HepG2 (cell line): ENCODE results near the gene STUM. TPM values are rescaled to one million over a fixed set of nuclear protein-coding genes. Genes with fewer than 3 reads are reported as not detected.

Source experiments
- ATAC-seq: fragments of 200-7000 bp; cut with Tn5 transposase; 3 replicates; pipeline ENCODE4 v1.9.1; 2020; ENCODE audit warnings: mild to moderate bottlenecking, moderate library complexity
- BruUV-seq: library from RNA; stranded (reverse); fragments of 400-500 nt; replicated peaks from 2 replicates; lab custom pipeline; 2021; lab: Mats Ljungman, UMichigan
- CTCF ChIA-PET: fragments of 300-600 bp; formaldehyde crosslinking; extraction: SDS; loops from one replicate; lab custom pipeline; 2021; ENCODE audit warnings: low total read pairs, inconsistent platforms, low intra/inter-chr PET ratio; lab: Yijun Ruan, JAX
- POLR2A ChIA-PET: fragments of 350-600 bp; sonication (Branson Sonifier 250); formaldehyde crosslinking; loops from one replicate; lab custom pipeline; 2020; ENCODE audit warnings: antibody characterized with exemption, inconsistent platforms; lab: Yijun Ruan, JAX
- DNase-seq: peaks from one replicate; pipeline ENCODE4 v3.0.0-alpha.2; 2015; ENCODE audit warnings: low spot score
- FAIRE-seq: peaks from 3 replicates; lab custom pipeline; 2011; peaks lifted over from hg19 to GRCh38; lab: Jason Lieb, UNC
- H2AFZ ChIP-seq: one replicate; pipeline ENCODE4 v1.6.1; 2011; ENCODE audit warnings: low read length, inconsistent platforms
- H3K27ac ChIP-seq: fragments of 300-600 bp; 3 replicates; pipeline ENCODE4 v1.8.0; 2011; ENCODE audit warnings: mixed run types, mild to moderate bottlenecking, mixed read lengths, low read length, inconsistent platforms; ENCODE audit not compliant: insufficient read depth; ENCODE audit errors: extremely low read length
- H3K27me3 ChIP-seq, 2 experiments: fragments of 200-600 bp in 1 of 2; 2 replicates in 1 of 2; 3 replicates in 1 of 2; pipeline versions ENCODE4 v1.6.0 to v1.8.0; 2011; ENCODE audit warnings: low read length in 2 of 2, mild to moderate bottlenecking in 2 of 2, moderate library complexity in 2 of 2, inconsistent platforms in 1 of 2; ENCODE audit not compliant: insufficient read depth in 2 of 2, control insufficient read depth in 1 of 2
- H3K36me3 ChIP-seq, 2 experiments: fragments of 200-600 bp in 1 of 2; replicated peaks in 1 of 2; 2 replicates in 1 of 2; 3 replicates in 1 of 2; pipeline versions ENCODE4 v1.5.1 to v1.8.0; 2011; ENCODE audit warnings: low read length in 2 of 2, inconsistent platforms in 1 of 2; ENCODE audit not compliant: insufficient read depth in 2 of 2, control insufficient read depth in 1 of 2
- H3K4me1 ChIP-seq: 2 replicates; pipeline ENCODE4 v1.5.1; 2012; ENCODE audit warnings: low read length, inconsistent platforms; ENCODE audit not compliant: insufficient read depth
- H3K4me2 ChIP-seq: 2 replicates; pipeline ENCODE4 v1.6.0; 2011; ENCODE audit warnings: low read depth, low read length, inconsistent platforms
- H3K4me3 ChIP-seq, 3 experiments: fragments of 200-600 bp in 1 of 3; sonication (generic), shearing (Covaris generic) in 1 of 3; replicated peaks in 1 of 3; 2 replicates each; pipeline ENCODE4 v1.5.1; 2011 to 2016; ENCODE audit warnings: low read length in 3 of 3, inconsistent platforms in 2 of 3, low read depth in 2 of 3, mild to moderate bottlenecking in 2 of 3, control low read depth in 1 of 3, mixed read lengths in 1 of 3; ENCODE audit not compliant: insufficient read depth in 1 of 3
- H3K79me2 ChIP-seq: one replicate; pipeline ENCODE4 v1.6.1; 2011; ENCODE audit warnings: low read length, inconsistent platforms; ENCODE audit not compliant: insufficient read depth
- H3K9ac ChIP-seq: 2 replicates; pipeline ENCODE4 v1.6.0; 2011; ENCODE audit warnings: mild to moderate bottlenecking, low read depth, low read length, inconsistent platforms; ENCODE audit not compliant: insufficient read depth
- H3K9me3 ChIP-seq: 2 replicates; pipeline ENCODE4 v1.5.1; 2012; ENCODE audit warnings: mild to moderate bottlenecking, low read length
- H4K20me1 ChIP-seq: 2 replicates; pipeline ENCODE4 v1.6.0; 2011; ENCODE audit warnings: inconsistent platforms, mild to moderate bottlenecking, low read length, moderate library complexity; ENCODE audit not compliant: insufficient read depth
- CC2D1A ChIP-seq: sonication (generic); formaldehyde crosslinking; IDR thresholded peaks from 2 replicates; pipeline ENCODE4 v1.8.1; 2023; ENCODE audit warnings: mild to moderate bottlenecking, missing genetic modification reagents
- CSRNP1 ChIP-seq: sonication (generic); formaldehyde crosslinking; IDR thresholded peaks from 2 replicates; pipeline ENCODE4 v1.8.1; 2023; ENCODE audit warnings: mild to moderate bottlenecking, missing genetic modification reagents
- DMAP1 ChIP-seq: IDR thresholded peaks from 2 replicates; pipeline ENCODE4 v1.6.1; 2016
- DNMT1 ChIP-seq: sonication (generic); formaldehyde crosslinking; IDR thresholded peaks from 2 replicates; pipeline ENCODE4 v1.5.1; 2020; ENCODE audit warnings: mild to moderate bottlenecking, missing genetic modification reagents
- DPF2 ChIP-seq: sonication (generic); formaldehyde crosslinking; IDR thresholded peaks from 2 replicates; pipeline ENCODE4 v1.4.0; 2020; ENCODE audit warnings: mild to moderate bottlenecking, low read depth, missing genetic modification reagents, borderline replicate concordance
- HDAC1 ChIP-seq: sonication (generic); formaldehyde crosslinking; IDR thresholded peaks from 2 replicates; pipeline ENCODE4 v1.5.1; 2020; ENCODE audit warnings: mild to moderate bottlenecking, missing genetic modification reagents
- MYC ChIP-seq: sonication (generic); formaldehyde crosslinking; IDR thresholded peaks from 2 replicates; pipeline ENCODE4 v1.9.0; 2021; ENCODE audit warnings: missing genetic modification reagents, borderline replicate concordance
- MZF1 ChIP-seq: sonication (generic); formaldehyde crosslinking; IDR thresholded peaks from 2 replicates; pipeline ENCODE4 v1.8.1; 2023; ENCODE audit warnings: mild to moderate bottlenecking, missing genetic modification reagents, borderline replicate concordance
- ZBTB25 ChIP-seq: IDR thresholded peaks from 2 replicates; pipeline ENCODE4 v1.6.1; 2018; ENCODE audit warnings: missing genetic modification reagents
- ZC3H13 ChIP-seq: sonication (generic); formaldehyde crosslinking; IDR thresholded peaks from 2 replicates; pipeline ENCODE4 v1.8.1; 2023; ENCODE audit warnings: mild to moderate bottlenecking, missing genetic modification reagents, moderate library complexity
- ZFP41 ChIP-seq: sonication (generic); formaldehyde crosslinking; IDR thresholded peaks from 2 replicates; pipeline ENCODE4 v1.4.0; 2020; ENCODE audit warnings: mild to moderate bottlenecking, missing genetic modification reagents, borderline replicate concordance
- ZKSCAN5 ChIP-seq: sonication (generic); formaldehyde crosslinking; IDR thresholded peaks from 2 replicates; pipeline ENCODE4 v1.5.1; 2020; ENCODE audit warnings: mild to moderate bottlenecking, missing genetic modification reagents
- ZNF552 ChIP-seq: sonication (generic); formaldehyde crosslinking; IDR thresholded peaks from 2 replicates; pipeline ENCODE4 v1.9.0; 2022; ENCODE audit warnings: missing genetic modification reagents, mild to moderate bottlenecking, borderline replicate concordance
- ZNF569 ChIP-seq: sonication (generic); formaldehyde crosslinking; IDR thresholded peaks from 2 replicates; pipeline ENCODE4 v1.5.0; 2020; ENCODE audit warnings: mild to moderate bottlenecking, missing genetic modification reagents, moderate library complexity, borderline replicate concordance
- ZNF577 ChIP-seq: sonication (generic); formaldehyde crosslinking; IDR thresholded peaks from 2 replicates; pipeline ENCODE4 v1.4.0; 2020; ENCODE audit warnings: mild to moderate bottlenecking, low read depth, missing genetic modification reagents, borderline replicate concordance
- ZNF616 ChIP-seq: sonication (generic); formaldehyde crosslinking; IDR thresholded peaks from 2 replicates; pipeline ENCODE4 v1.5.0; 2020; ENCODE audit warnings: low read depth, mild to moderate bottlenecking, missing genetic modification reagents
- WGBS: methylation state at CpG from one replicate; pipeline ENCODE4 v1.1.6; 2017; ENCODE audit warnings: low lambda C conversion rate; 5-methylcytosine and 5-hydroxymethylcytosine counted together
- in situ Hi-C: cut with HindIII; loops from 2 replicates; pipeline ENCODE4 v1.10.0; 2017; ENCODE audit warnings: low pct_unique_long_range_greater_than_20kb; ENCODE audit not compliant: extremely low pct_ligation_motif_present
- intact Hi-C: fragments of 100-400 bp; cut with micrococcal nuclease; formaldehyde crosslinking; loops from one replicate; pipeline ENCODE4 v1.10.0; 2022; ENCODE audit not compliant: unreplicated experiment
- polyA plus RNA-seq, 8 experiments: library from polyadenylated mRNA; depleted of rRNA in 3 of 8; stranded (reverse) in 7 of 8; unstranded in 1 of 8; fragments of >200 nt; fragmentation: Illumina TruSeq in 4 of 8; extraction: Trizol in 4 of 8; gene quantifications; 2 replicates each; pipeline versions ENCODE4 v1.2.1 to v1.2.3, GENCODE V29; 2011 to 2016; ENCODE audit warnings: low read depth in 4 of 8, missing spikeins in 1 of 8, mixed read lengths in 1 of 8; ENCODE audit not compliant: insufficient read depth in 1 of 8
- total RNA-seq, 5 experiments: library from RNA; depleted of rRNA; stranded (reverse); fragments of >200 nt; fragmentation: Illumina TruSeq; extraction: Trizol; gene quantifications; 2 replicates each; pipeline ENCODE4 v1.2.3, GENCODE V29; 2016; ENCODE audit warnings: low read depth in 1 of 5

STUM gene
- total and polyA plus RNA-seq, 2 of the 13 experiments (the other 11 are each of a cell fraction or from before 2014, with no cell fraction given): not detected

- no peak for TF ChIP-seq CSRNP1
- TF ChIP-seq ZKSCAN5 (CRISPR knock-in tag): no peak
- no peak for TF ChIP-seq ZFP41 (CRISPR knock-in tag)
- TF ChIP-seq DNMT1 (CRISPR knock-in tag): no peak
Measured at GRCh38 chr1:226526801-226527595, 21.6 kb upstream of the STUM start (continued).

GRCh38 chr1:226529891-226530290 is 18.7 kb upstream of the STUM start:
- Histone ChIP-seq H3K79me2 (no peaks in the 10 kb centered on the region), H3K9ac (no peak overlapping the region), H3K4me1 (no peaks in the 10 kb centered on the region), H3K9me3 (no peaks in the 10 kb centered on the region), H3K4me3 (no peak overlapping the region), H2AFZ (no peak overlapping the region), H3K36me3 (no peaks in the 10 kb centered on the region), H3K27me3 (peaks cover 0 to 9% of the 10 kb centered on the region in 2 experiments; a peak in 1 of 5 replicates), H4K20me1 (no peaks in the 10 kb centered on the region), H3K27ac (no peak overlapping the region), H3K4me2 (no peak overlapping the region)
- ChIA-PET POLR2A (no interaction called here), CTCF (no interaction called here)
- BruUV-seq: no TSS peak
- WGBS: 83% methylated on average over 3 of the region's 7 CpGs
- FAIRE-seq (no peak), DNase-seq (no peak), ATAC-seq (no peak)
- intact Hi-C loops: no loop called here
- in situ Hi-C loops: no loop called here
- TF ChIP-seq ZC3H13 (CRISPR knock-in tag): no peak
- no peak for TF ChIP-seq ZBTB25 (CRISPR knock-in tag)
- no peak for TF ChIP-seq DPF2 (CRISPR knock-in tag)
- TF ChIP-seq MZF1 (CRISPR knock-in tag): no peak
- no peak for TF ChIP-seq MYC
- no peak for TF ChIP-seq ZNF552 (CRISPR knock-in tag)
- TF ChIP-seq HDAC1 (CRISPR knock-in tag): no peak
- no peak for TF ChIP-seq CSRNP1
- TF ChIP-seq DMAP1 (CRISPR knock-in tag): no peak
- no peak for TF ChIP-seq CC2D1A
- TF ChIP-seq ZNF616 (CRISPR knock-in tag): no peak
- TF ChIP-seq ZNF577 (CRISPR knock-in tag): no peak
- TF ChIP-seq ZNF569 (CRISPR knock-in tag): no peak
